GM21825 (cell line): Measurements from ENCODE around the gene ARHGAP26.

Source experiments
- ATAC-seq: cut with Tn5 transposase; IDR thresholded peaks from one replicate; pipeline ENCODE4 v1.9.1; 2021; ENCODE audit warnings: mild to moderate bottlenecking, moderate library complexity; ENCODE audit not compliant: unreplicated experiment

ARHGAP26 gene

DNA sequence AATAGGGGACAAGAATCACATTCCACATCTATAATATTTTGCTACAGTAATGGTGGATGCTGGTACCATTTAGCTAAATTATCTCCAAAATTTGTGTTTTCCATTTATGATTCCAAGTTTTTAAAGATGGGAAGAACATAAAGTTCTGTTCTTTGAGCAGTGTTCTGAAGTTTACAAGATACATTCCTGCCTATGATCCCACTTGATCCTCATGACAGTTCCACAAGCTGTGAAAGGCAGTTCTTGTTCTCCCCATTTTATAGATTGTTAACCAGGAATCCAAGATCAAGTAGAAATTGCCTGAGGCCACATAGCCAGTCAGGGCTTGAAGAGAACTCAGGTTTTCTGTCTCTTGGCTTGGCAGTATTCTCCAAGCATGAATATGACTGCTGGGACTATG, 376.0 kb downstream of the ARHGAP26 start:
- no peak for ATAC-seq

DNA sequence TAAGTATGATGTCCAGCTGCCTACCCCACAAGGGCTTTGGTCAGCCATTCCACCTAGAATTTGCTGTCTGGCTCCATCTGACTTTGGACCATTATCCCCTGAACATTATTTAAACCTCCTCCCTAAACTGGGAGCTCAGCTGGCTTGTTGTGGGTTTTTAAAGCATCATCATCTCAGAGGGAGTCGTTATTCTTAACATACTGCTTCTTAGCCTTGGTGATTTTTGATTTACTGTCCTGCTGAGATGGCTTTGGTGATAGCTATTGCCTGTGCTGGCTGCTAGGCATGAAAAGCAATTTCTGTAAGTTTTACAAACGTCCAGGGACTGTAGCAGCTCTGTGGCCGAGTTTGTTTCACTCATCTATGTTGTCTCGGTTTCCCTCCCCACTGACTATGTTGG, 377.2 kb downstream of the ARHGAP26 start:
- no peak for ATAC-seq

DNA sequence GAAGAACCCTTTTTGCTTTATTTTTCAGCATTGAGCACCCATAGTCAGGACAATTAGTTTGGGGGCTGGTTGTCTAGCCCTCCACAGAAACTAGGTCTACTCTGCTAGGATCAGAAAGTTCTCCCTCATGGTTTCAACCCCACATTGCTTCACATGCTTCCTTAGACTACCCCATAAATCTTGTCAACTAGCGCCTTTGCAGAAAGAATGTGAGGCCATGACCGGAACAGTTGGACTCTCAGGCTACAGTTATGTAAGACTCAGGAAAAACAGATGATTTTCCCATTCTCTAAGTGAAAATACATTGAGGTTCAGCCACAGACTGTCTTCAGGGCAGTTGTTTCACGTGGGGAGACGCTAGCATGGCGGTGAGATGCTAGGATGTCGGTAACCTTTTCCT, 377.7 kb downstream of the ARHGAP26 start:
- ATAC-seq: no peak

DNA sequence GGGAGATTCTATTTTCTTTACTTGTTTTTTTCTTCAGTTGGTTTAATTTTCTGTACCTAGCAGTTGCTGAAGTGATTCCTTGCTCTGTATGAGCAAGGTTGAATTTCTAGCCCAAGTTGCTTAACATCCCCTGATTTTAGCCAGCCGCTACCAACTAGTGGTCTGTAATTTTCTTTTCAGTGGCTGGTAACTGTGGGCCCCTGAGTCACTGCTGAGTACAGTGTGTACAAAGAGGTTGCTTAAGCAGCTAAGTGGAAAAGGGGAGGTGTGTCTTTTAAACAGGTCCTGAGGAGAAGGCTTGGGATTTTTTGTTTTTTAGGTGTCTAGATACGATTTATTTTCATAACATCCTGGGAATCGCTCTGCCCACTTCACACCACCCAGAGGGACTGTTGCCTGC, 378.6 kb downstream of the ARHGAP26 start:
- ATAC-seq: no peak

DNA sequence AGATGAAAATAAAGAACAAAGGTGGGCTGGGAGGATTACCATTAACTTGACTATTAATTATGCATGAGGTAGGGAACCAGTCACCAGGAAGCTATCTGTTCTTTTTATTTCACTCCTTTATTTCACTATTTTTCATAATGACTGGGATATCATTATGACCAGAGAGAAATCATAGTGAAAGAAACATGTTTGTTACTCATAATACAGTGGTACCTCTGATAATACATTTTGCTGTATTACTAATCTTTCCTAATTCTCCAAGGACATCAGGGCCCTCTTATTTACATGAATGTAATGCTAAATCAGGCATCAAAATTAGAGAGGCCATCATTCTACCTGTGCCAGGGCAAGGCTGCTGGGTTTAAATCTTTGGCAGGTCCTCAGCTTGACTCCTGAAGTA, 379.6 kb downstream of the ARHGAP26 start:
- ATAC-seq: no peak

DNA sequence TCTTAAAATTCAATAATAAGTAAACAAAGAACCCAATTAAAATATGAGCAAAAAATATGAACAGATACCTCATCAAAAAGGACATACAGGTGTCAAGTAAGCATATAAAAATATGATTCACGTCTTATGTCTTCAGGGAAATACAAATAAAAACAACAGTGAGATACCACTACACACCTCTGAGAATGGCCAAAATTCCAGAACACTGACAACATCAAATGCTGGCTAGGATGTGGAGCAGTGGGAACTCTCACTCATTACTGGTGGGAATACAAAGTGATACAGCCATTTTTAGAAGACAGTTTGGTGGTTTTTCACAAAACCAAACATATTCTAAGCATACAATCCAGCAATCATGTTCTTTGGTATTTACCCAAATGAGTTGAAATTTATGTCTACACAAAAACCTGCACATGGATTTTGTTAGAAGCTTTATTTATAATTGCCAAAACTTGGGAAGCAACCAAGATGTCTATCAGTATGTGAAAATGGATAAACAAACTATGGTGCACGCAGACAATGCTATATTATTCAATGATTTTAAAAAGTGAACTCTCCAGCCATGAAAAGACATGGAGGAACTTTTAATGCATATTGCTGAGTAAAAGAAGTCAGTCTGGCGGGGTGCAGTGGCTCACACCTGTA, 381.0 kb downstream of the ARHGAP26 start:
- no peak for ATAC-seq

DNA sequence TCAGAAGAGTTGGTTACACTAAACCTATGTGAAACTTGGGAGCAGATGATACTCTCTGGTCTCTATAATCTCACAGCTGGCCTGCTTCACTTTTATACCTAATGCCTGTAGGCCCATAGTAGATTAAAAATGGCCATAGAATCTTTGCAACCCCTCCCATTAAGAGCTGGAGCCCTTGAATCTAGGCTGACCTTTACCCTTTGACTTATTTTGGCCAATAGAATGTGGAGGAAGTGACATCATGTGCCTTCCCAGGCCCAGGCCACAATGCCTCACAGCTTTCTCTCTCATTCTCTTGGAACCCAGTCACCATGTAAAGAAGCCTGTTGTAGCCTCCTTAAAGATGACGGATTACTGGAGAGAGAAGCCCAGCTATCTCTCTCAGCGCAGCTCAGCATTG, 382.3 kb downstream of the ARHGAP26 start:
- no peak for ATAC-seq

DNA sequence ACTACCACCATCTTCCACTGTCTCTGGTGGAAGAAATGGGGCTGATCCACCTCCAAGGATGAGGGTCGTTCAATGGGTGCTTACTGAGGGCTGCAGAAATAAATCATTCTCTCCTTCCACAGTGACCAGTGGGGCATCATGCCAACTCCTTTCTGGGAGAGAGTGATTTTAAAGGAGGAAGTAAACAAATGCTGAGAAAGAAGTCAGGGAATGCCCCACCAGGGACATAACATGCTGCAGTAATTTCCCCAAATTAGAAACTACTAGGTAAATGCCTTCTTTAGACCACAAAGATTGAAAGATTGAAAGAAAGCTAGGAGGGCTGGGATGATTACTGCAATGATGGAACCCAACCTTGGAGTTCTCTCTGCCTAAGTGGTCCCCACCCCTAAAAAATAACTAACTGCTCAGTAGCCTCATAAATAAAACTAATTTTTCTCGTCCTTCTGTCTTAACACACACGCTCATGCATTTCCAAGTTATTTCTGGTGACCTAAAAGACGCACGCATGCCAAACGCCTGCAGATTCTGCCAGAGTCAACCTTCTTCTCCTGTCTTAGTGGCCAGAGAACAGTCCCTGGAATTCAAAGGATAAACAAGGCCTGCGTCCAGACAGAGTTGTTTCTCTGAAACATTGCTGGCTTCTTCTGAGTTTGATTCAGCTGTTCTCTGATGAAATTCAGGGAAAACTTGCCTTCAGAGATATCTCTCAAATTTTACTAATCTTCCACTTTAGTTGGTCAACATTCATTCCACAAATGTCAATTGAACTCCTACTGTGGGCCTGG, 383.3 kb downstream of the ARHGAP26 start:
- no peak for ATAC-seq

DNA sequence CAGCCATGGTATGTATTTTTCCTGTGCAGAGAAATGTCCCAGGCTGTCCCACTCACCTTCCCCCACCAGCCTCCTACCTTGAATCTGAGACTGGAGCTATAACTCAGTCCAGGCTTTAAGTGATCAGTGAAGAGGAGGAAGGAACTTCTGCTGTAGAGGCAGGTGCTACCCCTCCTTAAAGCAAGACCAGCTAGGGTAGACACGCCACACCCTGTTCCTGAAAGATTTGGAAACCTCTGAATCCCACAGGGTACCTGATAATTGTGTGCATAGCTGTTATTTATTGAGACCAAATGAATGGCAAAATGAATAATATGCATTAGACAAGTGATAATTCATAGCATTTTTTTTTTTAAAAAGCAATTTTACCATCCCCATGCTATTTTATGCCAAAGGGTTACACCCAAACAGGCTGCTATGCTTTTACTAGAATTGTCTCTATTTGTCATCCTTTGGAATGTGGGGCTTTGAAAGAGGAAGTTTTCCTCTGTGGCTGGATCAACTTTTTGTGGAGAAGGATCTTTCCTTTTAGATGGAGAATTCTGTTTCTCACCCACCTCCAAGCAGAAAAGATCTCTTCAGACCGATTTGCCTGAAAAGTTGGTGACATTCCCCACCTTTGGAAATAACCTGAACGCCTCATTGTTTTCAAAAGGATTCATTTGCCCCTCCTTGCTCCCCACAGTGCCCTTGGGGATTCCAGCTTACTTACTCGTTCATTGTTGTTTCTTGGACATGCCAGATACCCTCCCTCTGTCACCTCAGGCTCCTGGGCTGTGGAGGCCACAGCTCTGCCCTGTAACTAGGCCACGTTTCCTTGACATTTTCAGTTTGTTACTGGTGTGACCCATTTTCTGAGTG, 384.6 kb downstream of the ARHGAP26 start:
- ATAC-seq: no peak

DNA sequence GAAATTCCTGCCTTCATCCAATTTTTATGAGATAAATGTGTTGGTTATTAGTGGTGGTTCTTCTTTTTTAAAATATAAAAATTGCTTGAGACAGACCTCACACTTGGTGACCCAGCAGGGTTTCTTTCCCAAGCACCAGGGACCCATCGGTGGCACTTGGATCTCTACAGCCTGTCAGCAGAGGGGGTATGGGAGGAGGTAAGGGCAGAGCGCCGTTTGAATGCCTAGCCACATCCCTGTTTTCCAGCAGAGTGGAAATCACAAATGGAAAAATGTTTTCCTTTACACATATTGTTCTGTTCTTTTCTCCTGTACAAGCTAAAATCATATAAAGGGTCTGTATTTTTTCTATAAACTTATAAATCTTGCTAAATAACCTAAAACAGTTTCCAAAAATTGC, 385.3 kb downstream of the ARHGAP26 start:
- ATAC-seq: no peak

DNA sequence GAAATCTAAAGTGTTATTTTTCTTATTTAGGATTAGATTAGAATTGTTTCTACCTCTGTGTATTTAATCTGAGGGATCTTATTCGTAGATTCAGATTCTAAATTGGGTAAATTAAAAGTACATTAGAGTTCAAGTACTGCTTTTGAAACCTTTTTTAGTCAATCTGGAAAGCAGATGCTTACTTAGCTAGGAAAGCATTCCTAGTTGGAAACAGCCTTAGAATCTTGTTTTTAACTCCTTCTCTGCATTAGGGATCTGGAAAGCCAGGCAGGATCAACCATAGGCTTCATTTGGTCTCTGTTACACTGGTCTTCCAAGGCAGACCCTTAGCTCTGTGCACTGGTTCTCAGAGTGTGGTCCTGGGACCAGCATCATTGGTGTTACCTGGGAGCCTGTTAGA, 385.9 kb downstream of the ARHGAP26 start:
- no peak for ATAC-seq

DNA sequence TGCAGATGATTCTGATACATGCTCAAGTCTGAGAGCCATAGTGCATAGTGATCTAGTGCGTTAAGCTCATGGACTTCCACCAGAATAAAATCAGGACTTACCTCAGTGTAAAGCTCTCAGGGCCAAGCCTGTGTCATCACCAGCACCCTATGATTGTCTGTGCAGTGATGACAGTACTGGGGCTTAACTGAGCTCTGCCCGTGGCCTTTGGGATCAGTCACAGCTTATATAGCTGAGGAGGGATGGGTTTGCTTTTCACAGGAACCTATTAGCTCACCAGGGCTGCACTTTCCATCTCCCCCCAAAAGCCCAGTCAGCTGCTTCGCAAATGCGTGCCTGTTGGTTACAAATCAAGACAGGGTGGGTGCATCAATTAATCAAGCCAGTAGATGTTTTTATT, 386.4 kb downstream of the ARHGAP26 start:
- no peak for ATAC-seq

DNA sequence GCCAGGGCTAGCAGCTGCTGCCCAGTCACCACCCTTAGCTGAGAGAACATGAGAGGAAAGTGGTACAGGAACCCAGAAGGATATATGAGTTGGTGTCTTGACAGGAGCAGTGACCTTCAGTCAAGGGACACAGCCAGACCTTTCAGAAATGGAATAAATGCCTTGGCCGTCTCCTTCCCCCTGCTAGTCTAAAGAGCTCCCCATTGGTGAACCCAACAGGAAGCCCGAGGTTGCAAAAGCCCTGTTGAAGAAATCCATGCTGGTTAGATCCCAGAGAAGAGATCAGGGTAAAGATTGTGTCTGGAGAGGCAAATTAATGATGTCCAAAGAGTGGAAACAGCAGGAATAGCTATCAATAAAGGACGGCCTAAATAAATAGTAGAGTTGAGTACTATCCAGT, 388.9 kb downstream of the ARHGAP26 start:
- no peak for ATAC-seq

DNA sequence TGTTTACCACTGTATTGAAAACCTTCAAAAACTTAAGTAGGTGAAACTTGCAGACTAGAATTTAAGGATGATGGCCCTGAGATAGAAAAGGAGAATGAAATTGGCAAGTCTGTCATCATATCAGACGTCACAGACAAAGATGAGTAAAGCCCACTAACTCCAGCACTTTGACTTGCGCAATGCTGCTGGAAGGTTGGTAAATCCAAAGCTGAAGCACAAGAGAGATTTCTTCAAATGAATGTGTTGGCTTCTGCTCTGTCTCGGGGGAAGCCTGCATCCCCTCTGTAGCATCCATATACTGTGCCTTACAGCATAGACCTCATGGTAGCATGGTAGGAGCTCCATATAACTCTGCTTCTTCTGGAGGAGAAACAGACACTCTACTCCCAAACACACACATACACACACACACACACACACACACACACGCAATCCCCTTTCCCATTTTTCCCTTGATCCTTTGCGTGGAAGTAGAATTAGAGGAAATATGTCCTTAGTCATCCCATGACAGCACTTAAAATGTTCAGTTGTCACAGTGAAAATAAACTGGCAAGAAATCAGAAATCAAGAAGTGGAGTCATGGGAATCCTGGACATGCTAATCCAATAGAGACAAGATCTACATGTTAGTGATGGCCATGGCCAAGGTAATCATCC, 391.8 kb downstream of the ARHGAP26 start:
- no peak for ATAC-seq

DNA sequence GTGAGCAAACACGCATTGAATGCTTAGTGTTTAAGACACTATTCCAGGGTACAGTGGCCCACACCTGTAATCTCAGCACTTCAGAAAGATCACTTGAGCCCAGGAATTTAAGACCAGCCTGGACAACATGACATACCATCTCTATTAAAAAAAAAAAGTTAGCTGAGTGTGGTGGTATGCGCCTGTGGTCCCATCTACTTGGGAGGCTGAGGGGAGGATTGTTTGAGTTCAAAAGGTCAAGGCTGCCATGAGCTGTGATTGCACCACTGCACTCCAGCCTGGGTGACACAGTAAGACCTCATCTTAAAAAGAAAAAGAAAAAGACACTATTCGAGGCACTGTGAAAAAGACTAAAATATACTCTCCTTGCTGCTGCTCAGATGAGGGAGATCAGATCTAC, 392.6 kb downstream of the ARHGAP26 start:
- ATAC-seq: no peak

DNA sequence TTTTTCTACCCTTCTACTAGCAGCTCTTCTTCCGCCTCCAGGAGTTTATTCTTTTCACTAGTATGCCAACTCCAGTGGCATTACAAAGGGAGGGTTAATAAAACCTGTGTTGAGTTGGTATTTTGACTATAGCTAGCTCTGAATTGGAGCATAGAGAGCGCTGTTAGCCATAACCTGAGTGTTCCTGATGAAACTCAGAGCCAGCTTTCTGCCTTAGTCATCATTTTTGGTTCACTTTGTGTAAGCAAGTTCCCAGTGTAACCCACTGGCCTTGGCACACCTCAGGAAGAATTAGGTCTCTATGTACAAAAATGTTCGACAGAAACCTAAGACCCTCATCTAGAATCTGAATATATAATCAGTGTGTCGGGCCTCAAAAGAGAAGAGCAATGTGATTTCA, 394.4 kb downstream of the ARHGAP26 start:
- no peak for ATAC-seq

DNA sequence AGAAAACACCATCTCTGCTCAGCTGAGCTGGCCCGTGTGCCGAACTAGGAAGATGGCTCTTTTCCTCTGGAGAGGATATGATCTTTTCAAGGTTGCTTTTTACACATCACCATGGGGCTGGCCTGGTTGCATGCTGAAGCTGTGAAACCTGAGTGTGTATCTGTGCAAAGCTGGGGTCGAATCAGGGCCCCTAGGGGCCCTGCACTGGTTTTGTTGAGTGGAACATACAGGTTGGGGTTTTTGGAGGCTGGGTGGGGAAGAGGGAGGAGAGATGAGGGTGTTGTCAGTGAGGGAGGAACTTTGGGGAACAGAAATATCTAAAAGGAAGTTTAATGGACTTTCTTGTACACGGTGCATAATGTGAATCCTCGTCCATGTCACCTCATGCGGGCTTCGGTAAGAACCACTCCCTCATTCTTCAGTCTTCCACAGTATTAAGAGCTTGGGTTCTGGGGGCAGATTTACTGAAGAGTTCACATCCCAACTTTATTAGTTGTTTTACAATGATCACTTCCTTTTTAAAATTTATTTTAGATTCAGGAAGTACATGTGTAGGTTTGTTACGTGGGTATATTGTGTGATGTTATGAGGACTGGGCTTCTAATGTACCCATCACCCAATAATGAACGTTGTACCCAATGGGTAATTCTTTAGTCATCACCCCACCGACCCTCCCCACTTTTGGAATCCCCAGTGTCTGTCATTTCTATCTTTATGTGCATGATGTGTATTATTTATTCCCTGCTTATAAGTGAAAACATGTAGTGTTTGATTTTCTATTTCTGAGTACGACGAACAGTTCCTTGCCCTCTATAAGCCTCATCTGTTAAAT, 395.1 kb downstream of the ARHGAP26 start:
- no peak for ATAC-seq

DNA sequence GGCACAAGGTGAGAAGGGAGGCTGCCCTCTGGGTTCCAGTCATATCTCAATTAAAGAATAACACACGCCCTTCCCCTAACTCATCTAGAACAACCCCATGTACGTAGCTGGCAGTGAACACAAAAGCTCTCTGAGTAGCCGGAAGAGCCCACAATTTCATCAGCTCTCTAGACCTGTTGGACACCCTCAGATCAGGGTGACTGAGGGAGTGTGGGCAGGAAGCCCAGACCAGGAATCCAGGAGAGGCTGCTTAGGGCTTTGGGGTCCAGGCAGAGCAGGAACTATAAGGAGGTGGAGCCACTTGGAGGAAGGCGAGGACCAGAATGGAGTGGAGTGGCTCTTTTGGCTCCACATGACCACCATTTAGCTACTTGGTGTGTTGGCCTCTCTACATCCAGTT, 395.9 kb downstream of the ARHGAP26 start:
- peak; percentile 13 for ATAC-seq

DNA sequence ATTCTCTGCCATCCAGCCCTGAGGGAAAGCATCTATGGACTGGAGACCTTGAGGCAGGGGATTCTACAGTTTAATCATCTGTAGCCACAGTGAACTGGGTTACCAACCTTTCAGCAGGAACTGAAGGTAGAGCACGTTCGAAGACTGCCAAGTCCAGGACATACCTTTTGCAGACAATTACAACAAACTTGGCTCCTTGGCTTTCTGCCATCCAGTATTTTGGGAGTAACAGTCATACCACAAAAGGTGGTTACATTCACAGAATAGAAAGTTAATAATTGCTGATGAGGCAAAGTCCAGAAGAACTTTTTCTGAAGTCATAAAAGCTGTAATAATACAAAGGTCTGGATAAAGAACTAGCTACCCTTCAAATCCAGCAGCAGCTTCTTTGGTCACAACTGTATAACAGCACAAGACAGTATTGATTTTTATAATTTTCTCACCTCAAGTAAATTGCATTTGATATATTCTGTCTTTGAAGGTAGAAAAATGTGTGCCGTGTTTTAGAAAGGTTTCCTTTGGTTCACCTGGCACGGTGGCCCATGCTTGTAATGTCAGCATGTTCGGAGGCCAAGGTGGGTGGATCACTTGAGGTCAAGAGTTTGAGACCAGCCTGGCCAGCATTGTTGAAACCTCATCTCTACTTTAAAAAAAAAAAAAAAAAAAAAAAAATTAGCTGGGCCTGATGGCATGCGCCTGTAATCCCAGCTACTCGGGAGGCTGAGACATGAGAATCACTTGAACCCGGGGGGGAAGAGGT, 396.7 kb downstream of the ARHGAP26 start:
- ATAC-seq: peak; percentile 54
